ENCODE measurements around the gene CNGB1.
"Not testable (repeated sequence)": the region's sequence is repeated elsewhere in the genome, so short reads cannot be mapped to it uniquely, and the experiment has no call there.

CNGB1 gene

GRCh38 chr16:57970970-57971369, at the start of gene CNGB1:
Gene CNGB1, minus strand, starts transcription at chr16:57971128. Its CDS starts 3,842 bp downstream, at chr16:57967286.
- DNase-seq (ENCODE audit: low read depth in 2 of 2), result no peak

GRCh38 chr16:58019866-58020538, 49.1 kb upstream of the CNGB1 start:
- DNase-seq (ENCODE audit: low read depth in 2 of 2), result no peak

GRCh38 chr16:58018803-58019202, 47.9 kb upstream of the CNGB1 start:
- no peak for DNase-seq (ENCODE audit: low read depth in 2 of 2)

GRCh38 chr16:58016840-58017446, 46.0 kb upstream of the CNGB1 start:
- no peak for DNase-seq (ENCODE audit: low read depth in 2 of 2)

GRCh38 chr16:58013201-58013956, 42.5 kb upstream of the CNGB1 start:
- DNase-seq (ENCODE audit: low read depth in 2 of 2), result no peak

- DNase-seq (ENCODE audit: low read depth in 2 of 2), result no peak
These were observed 41.6 kb upstream of the CNGB1 start for GRCh38 chr16:58012481-58012880.

- DNase-seq (ENCODE audit: low read depth in 2 of 2), result no peak
These were observed 40.7 kb upstream of the CNGB1 start for GRCh38 chr16:58011652-58012051.

GRCh38 chr16:58010886-58011285, 40.0 kb upstream of the CNGB1 start:
- DNase-seq (ENCODE audit: low read depth in 2 of 2), result no peak

GRCh38 chr16:58009856-58010416, 39.0 kb upstream of the CNGB1 start:
- no peak for DNase-seq (ENCODE audit: low read depth in 2 of 2)

GRCh38 chr16:58004736-58005135, 33.8 kb upstream of the CNGB1 start:
- not testable (repeated sequence) for DNase-seq (ENCODE audit: low read depth in 2 of 2)

GRCh38 chr16:58002936-58003335, 32.0 kb upstream of the CNGB1 start:
- DNase-seq (ENCODE audit: low read depth in 2 of 2), result no peak

GRCh38 chr16:58002416-58002800, 31.5 kb upstream of the CNGB1 start:
- no peak for DNase-seq (ENCODE audit: low read depth in 2 of 2)

- no peak for DNase-seq (ENCODE audit: low read depth in 2 of 2)
These were observed 31.0 kb upstream of the CNGB1 start for GRCh38 chr16:58001781-58002415.

- DNase-seq (ENCODE audit: low read depth in 2 of 2), result peak; percentile 59 to 73
These were observed 30.1 kb upstream of the CNGB1 start, which contains the start of gene USB1 for GRCh38 chr16:58000706-58001676. Gene USB1, plus strand, starts transcription at chr16:58001407. Its CDS starts 77 bp downstream, at chr16:58001484.

- no peak for DNase-seq (ENCODE audit: low read depth in 2 of 2)
These were observed 29.2 kb upstream of the CNGB1 start, which contains the start of gene ZNF319 for GRCh38 chr16:57999971-58000705. Gene ZNF319, minus strand, starts transcription at chr16:58000672. Its CDS starts 2,407 bp downstream, at chr16:57998265.

GRCh38 chr16:57999366-57999970, 28.5 kb upstream of the CNGB1 start:
- no peak for DNase-seq (ENCODE audit: low read depth in 2 of 2)

GRCh38 chr16:57998992-57999365, 28.1 kb upstream of the CNGB1 start:
- DNase-seq (ENCODE audit: low read depth in 2 of 2), result no peak

GRCh38 chr16:57998486-57998885, 27.6 kb upstream of the CNGB1 start:
- no peak for DNase-seq (ENCODE audit: low read depth in 2 of 2)

GRCh38 chr16:57997528-57998265, 26.8 kb upstream of the CNGB1 start:
- DNase-seq (ENCODE audit: low read depth in 2 of 2), result no peak

All from activated CD8-positive, alpha-beta memory T cell treated with anti-CD3 and anti-CD28 coated beads for 4 hours (primary cell).